GM19099 (cell line): Measurements from ENCODE around the gene TNFRSF8.

Source experiments
- POLR2A ChIP-seq: IDR thresholded peaks from 3 replicates; pipeline ENCODE4 v1.6.1; 2011; ENCODE audit warnings: low read depth; ENCODE audit not compliant: insufficient read length; ENCODE audit errors: extremely low read depth

TNFRSF8 gene

GRCh38 chr1:12185918-12186678, 123.0 kb downstream of the TNFRSF8 start:
- TF ChIP-seq POLR2A: no peak

DNA sequence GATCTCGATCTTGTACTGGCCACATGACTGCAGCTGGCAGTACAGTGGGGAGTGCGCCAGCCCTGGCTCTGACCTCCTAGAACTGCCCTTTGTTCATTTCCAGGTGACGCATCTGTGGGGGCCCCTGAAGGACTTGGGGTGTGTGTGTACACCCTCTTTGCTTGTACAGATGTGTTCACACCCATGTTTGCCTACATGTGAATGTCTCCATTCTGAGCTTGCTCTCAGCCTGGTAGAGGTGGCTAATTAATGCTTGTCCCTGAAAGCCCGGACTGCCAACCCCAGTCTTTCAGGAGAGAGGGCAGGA, 123.5 kb downstream of the TNFRSF8 start:
- no peak for TF ChIP-seq POLR2A

DNA sequence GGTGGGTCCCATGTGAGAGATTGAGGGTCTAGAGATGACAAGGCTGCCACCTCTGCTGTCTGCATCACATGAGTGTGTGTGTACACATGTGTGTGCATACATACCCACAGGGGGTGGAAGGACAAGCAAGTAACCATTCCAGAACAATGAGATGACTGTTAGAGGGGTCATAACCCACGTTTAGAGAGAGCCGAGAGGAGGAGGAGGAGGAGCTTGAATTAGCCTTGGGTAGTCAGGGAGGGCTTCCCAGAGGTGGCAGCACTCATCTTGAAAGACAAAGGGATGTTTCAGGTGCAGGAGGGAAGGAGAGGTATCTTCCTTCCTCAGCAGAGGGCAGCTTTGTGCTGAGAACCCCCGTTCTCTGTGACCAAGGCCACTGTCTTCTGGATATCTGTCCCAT, 125.0 kb downstream of the TNFRSF8 start:
- no peak for TF ChIP-seq POLR2A

DNA sequence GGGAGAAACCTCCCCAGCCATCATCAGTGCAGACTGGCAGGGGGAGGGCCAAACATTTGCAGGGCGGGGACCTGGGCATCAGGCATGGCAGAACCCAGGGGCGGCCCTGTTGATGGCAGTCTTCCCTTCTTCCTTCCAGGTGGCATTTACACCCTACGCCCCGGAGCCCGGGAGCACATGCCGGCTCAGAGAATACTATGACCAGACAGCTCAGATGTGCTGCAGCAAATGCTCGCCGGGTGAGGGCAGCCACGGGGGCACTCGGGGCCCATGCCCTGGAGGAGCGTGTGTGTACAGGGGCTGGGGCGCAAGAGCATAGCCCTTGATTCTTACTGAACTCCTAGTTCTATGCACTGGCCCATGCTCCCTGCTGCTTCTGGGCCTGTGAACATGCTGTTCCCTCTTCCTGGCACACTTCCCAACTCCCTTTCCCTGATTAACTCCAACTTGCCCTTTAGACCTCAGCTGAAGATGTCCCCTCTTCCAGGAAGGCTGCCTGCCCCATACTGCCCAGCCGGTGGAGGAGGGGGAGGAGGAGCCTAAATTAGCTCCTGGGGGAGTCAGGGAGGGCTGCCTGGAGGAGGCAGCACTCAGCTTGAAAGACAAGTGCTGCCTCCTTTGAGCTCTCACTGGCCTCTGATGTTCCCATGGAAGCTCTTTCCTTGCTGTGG, 125.7 kb downstream of the TNFRSF8 start:
- no peak for TF ChIP-seq POLR2A

- no peak for TF ChIP-seq POLR2A
Measured at GRCh38 chr1:12189328-12189682, 126.2 kb downstream of the TNFRSF8 start.

DNA sequence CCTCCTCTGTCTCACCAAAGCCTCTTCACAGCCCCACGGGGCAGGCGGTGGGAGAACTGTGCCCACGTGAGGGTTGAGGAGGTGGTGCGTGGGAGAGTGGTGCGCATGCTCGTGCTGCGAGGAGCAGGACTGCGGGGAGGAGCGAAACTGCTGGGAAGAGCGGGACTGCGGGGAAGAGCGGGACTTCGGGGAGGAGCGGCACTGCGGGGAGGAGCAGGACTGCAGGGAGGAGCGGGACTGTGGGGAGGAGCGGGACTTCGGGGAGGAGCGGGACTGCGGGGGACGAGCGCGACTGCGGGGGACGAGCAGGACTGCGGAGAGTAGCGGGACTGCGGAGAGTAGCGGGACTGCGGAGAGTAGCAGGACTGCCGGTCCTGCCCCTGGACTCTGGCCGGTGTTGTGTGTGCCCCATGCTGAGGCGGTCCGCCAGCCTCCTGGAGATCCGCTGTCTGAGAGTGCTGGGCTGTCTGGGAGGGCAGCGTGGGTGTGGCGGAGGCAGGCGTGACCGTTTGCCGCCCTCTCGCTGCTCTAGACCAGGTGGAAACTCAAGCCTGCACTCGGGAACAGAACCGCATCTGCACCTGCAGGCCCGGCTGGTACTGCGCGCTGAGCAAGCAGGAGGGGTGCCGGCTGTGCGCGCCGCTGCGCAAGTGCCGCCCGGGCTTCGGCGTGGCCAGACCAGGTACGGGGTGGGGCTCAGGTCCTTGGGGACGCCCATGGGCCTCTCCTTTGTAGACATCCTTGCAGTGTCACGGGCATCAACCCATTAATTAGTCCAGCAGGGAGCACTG, 128.3 kb downstream of the TNFRSF8 start:
- TF ChIP-seq POLR2A: no peak
